ENCODE measurements around the gene VPS25. TPM values are rescaled to one million over a fixed set of nuclear protein-coding genes. Genes with fewer than 3 reads are reported as not detected.
A peak's percentile ranks its signal among the peaks of the same experiment; 100 is the strongest.

Gene VPS25
- total and polyA plus RNA-seq, 9 of the 15 experiments (the other 6 are each of a cell fraction or from before 2014, with no cell fraction given), result 123 to 352 (median 180) TPM

- TF ChIP-seq, protein P1, sequence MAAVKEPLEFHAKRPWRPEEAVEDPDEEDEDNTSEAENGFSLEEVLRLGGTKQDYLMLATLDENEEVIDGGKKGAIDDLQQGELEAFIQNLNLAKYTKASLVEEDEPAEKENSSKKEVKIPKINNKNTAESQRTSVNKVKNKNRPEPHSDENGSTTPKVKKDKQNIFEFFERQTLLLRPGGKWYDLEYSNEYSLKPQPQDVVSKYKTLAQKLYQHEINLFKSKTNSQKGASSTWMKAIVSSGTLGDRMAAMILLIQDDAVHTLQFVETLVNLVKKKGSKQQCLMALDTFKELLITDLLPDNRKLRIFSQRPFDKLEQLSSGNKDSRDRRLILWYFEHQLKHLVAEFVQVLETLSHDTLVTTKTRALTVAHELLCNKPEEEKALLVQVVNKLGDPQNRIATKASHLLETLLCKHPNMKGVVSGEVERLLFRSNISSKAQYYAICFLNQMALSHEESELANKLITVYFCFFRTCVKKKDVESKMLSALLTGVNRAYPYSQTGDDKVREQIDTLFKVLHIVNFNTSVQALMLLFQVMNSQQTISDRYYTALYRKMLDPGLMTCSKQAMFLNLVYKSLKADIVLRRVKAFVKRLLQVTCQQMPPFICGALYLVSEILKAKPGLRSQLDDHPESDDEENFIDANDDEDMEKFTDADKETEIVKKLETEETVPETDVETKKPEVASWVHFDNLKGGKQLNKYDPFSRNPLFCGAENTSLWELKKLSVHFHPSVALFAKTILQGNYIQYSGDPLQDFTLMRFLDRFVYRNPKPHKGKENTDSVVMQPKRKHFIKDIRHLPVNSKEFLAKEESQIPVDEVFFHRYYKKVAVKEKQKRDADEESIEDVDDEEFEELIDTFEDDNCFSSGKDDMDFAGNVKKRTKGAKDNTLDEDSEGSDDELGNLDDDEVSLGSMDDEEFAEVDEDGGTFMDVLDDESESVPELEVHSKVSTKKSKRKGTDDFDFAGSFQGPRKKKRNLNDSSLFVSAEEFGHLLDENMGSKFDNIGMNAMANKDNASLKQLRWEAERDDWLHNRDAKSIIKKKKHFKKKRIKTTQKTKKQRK (IDR thresholded peaks at IDR 0.05; ENCODE audit: borderline replicate concordance, low read depth, low read length), result no peak
- TF ChIP-seq, protein P2, sequence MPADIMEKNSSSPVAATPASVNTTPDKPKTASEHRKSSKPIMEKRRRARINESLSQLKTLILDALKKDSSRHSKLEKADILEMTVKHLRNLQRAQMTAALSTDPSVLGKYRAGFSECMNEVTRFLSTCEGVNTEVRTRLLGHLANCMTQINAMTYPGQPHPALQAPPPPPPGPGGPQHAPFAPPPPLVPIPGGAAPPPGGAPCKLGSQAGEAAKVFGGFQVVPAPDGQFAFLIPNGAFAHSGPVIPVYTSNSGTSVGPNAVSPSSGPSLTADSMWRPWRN (IDR thresholded peaks at IDR 0.05; ENCODE audit: low read depth), result peak; percentile 59; the same call in 1 of the 2 replicates
- TF ChIP-seq, protein P3, sequence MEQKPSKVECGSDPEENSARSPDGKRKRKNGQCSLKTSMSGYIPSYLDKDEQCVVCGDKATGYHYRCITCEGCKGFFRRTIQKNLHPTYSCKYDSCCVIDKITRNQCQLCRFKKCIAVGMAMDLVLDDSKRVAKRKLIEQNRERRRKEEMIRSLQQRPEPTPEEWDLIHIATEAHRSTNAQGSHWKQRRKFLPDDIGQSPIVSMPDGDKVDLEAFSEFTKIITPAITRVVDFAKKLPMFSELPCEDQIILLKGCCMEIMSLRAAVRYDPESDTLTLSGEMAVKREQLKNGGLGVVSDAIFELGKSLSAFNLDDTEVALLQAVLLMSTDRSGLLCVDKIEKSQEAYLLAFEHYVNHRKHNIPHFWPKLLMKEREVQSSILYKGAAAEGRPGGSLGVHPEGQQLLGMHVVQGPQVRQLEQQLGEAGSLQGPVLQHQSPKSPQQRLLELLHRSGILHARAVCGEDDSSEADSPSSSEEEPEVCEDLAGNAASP (IDR thresholded peaks at IDR 0.05), result no peak
- no peak for TF ChIP-seq HIVEP1 (CRISPR knock-in tag; IDR thresholded peaks at IDR 0.05)
- TF ChIP-seq ZNF639 (CRISPR knock-in tag; conservative IDR thresholded peaks at IDR 0.05 in 1 of 2, IDR thresholded peaks at IDR 0.05 in 1 of 2), result no peak
- no peak for TF ChIP-seq JUN (IDR thresholded peaks at IDR 0.05; ENCODE audit: borderline replicate concordance, low read depth, low read length)
- TF ChIP-seq JUN (CRISPR knock-in tag; IDR thresholded peaks at IDR 0.05; ENCODE audit: borderline replicate concordance), result no peak
- no peak for TF ChIP-seq ZNF586 (CRISPR knock-in tag; conservative IDR thresholded peaks at IDR 0.05)
- TF ChIP-seq ZNF766 (CRISPR knock-in tag; conservative IDR thresholded peaks at IDR 0.05), result peak; percentile 100
- no peak for TF ChIP-seq RREB1 (CRISPR knock-in tag; IDR thresholded peaks at IDR 0.05)
- no peak for TF ChIP-seq ZNF740 (CRISPR knock-in tag; IDR thresholded peaks at IDR 0.05)
- no peak for TF ChIP-seq ZNF740 (tag; IDR thresholded peaks at IDR 0.05)
Measured at GRCh38 chr17:42743595-42744282, 29.5 kb upstream of the VPS25 start (continued).
